ENCODE measurements around the gene ATRNL1.

GRCh38 chr10:115944538-115944937, 851.4 kb downstream of the ATRNL1 start:
- TF ChIP-seq CTCF (IDR thresholded peaks at IDR 0.05) = no peak
- no peak for TF ChIP-seq EZH2 (IDR thresholded peaks at IDR 0.05)
- no peak for TF ChIP-seq EZH2phosphoT487 (IDR thresholded peaks at IDR 0.05)
